Erythroblast (primary cell): ENCODE measurements around the gene MAPK6.

Experiments used
- GATA1 ChIP-seq: IDR thresholded peaks from 2 replicates; pipeline ENCODE4 v1.6.1; 2011; ENCODE audit warnings: low read depth, mild to moderate bottlenecking, control low read depth, low read length, moderate library complexity
- POLR2A ChIP-seq: IDR thresholded peaks from 2 replicates; pipeline ENCODE4 v1.6.1; 2011; ENCODE audit warnings: mild to moderate bottlenecking, low read length

DNA sequence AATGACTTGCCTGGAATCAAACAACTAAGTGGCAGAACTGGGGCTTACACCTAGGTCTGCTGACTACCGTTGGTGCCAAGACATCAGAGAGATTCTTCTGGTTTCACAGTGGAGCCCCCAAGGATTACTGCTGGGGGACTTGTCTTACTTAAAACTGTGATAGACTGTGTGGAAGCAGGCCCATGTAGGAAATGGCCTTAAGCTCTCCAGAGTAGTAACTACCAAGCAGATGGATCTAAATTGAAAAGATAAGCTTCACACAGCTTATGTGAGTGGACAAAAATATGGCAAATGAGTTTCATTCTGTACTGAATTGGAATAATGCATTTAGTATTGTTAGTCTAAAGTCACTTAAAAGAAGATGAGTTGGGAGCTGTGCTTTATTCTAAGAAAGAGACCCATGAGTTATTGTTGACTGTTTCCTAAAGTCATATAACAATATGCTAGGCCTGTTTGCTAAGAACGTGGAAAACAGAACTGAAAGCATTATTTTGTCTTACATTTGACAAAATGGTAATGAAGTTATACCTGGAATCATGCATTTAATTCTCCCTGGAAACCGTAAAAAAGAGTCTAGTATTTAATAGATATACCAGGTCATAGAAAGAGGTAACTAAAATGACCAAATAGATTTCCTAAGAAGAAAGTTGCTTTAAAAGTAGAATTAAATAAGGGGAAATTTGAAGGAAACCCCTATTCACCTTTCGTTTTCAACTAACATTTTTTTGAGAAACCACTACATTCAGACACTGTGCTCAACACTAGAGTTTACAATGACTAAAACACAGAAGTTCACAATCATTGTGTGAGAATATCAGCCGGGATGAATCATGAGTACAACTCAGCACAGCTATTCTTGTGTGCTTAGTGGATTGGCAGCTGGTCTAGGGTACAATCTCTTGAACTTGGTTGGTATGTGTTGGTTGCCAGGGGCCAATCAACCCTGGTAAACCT lies 13.0 kb upstream of the MAPK6 start:
- TF ChIP-seq POLR2A (no peak), GATA1 (no peak)
